Endothelial cell of umbilical vein (primary cell): Measurements from ENCODE around the gene DLX3. TPM values are rescaled to one million over a fixed set of nuclear protein-coding genes. Genes with fewer than 3 reads are reported as not detected.

ENCODE experiments used
- BruUV-seq: library from RNA; stranded (reverse); fragments of 400-500 nt; replicated peaks from 2 replicates; lab custom pipeline; 2021; lab: Mats Ljungman, UMichigan
- CTCF ChIA-PET: fragments of 300-600, 350-600 bp; sonication (Branson Sonifier 250); formaldehyde crosslinking; loops from one replicate; lab custom pipeline; 2021; ENCODE audit warnings: antibody characterized with exemption, inconsistent platforms; lab: Charles Lee
- POLR2A ChIA-PET: fragments of 300-600, 350-600 bp; sonication (Branson Sonifier 250); formaldehyde crosslinking; loops from one replicate; lab custom pipeline; 2021; ENCODE audit warnings: antibody characterized with exemption, inconsistent platforms; lab: Charles Lee
- DNase-seq: peaks from one replicate; pipeline ENCODE4 v3.0.0-alpha.2; 2011; ENCODE audit warnings: low read depth, low spot score
- FAIRE-seq: peaks from 2 replicates; lab custom pipeline; 2011; peaks lifted over from hg19 to GRCh38; lab: Jason Lieb, UNC
- H2AFZ ChIP-seq: 2 replicates; pipeline ENCODE4 v1.6.0; 2012; ENCODE audit warnings: low read depth, low read length, control low read depth, inconsistent platforms
- H3K27ac ChIP-seq: 2 replicates; pipeline ENCODE4 v1.5.1; 2011; ENCODE audit warnings: low read depth, mild to moderate bottlenecking, control low read depth, low read length, moderate library complexity; ENCODE audit not compliant: insufficient read depth
- H3K27me3 ChIP-seq, 2 experiments: 2 replicates each; pipeline versions ENCODE4 v1.6.0 to v1.6.1; 2011; ENCODE audit warnings: low read length in 2 of 2, mixed read lengths in 1 of 2; ENCODE audit not compliant: control insufficient read depth in 2 of 2, insufficient read depth in 2 of 2
- H3K36me3 ChIP-seq, 2 experiments: 2 replicates in 1 of 2; 3 replicates in 1 of 2; pipeline ENCODE4 v1.5.1; 2011; ENCODE audit warnings: low read length in 2 of 2, mild to moderate bottlenecking in 1 of 2, moderate library complexity in 1 of 2; ENCODE audit not compliant: control insufficient read depth in 2 of 2, insufficient read depth in 2 of 2; ENCODE audit errors: extremely low read depth in 1 of 2
- H3K4me1 ChIP-seq: 3 replicates; pipeline ENCODE4 v1.5.1; 2011; ENCODE audit warnings: mild to moderate bottlenecking, low read length; ENCODE audit not compliant: control insufficient read depth, insufficient read depth; ENCODE audit errors: extremely low read depth
- H3K4me2 ChIP-seq: 2 replicates; pipeline ENCODE4 v1.6.1; 2011; ENCODE audit warnings: low read length, control low read depth, mixed read lengths; ENCODE audit not compliant: insufficient read depth
- H3K4me3 ChIP-seq, 3 experiments: fragments of 200-600 bp in 1 of 3; sonication (generic), shearing (Covaris generic) in 1 of 3; replicated peaks in 1 of 3; 2 replicates each; pipeline ENCODE4 v1.5.1; 2011 to 2016; ENCODE audit warnings: control low read depth in 3 of 3, low read length in 3 of 3, mild to moderate bottlenecking in 2 of 3, inconsistent platforms in 1 of 3, low read depth in 1 of 3, moderate library complexity in 1 of 3; ENCODE audit not compliant: insufficient read depth in 1 of 3
- H3K79me2 ChIP-seq: 2 replicates; pipeline ENCODE4 v1.6.0; 2012; ENCODE audit warnings: low read length, inconsistent platforms; ENCODE audit not compliant: control insufficient read depth, insufficient read depth
- H3K9ac ChIP-seq: replicated peaks from 2 replicates; pipeline ENCODE3; 2011; ENCODE audit warnings: low read length, control low read depth; ENCODE audit not compliant: insufficient read depth; ENCODE audit errors: extremely low read depth
- H3K9me1 ChIP-seq: replicated peaks from 3 replicates; pipeline ENCODE4 v1.6.0; 2011; ENCODE audit warnings: mild to moderate bottlenecking, low read length; ENCODE audit not compliant: control insufficient read depth, insufficient read depth; ENCODE audit errors: extremely low read depth
- H3K9me3 ChIP-seq: replicated peaks from 2 replicates; pipeline ENCODE4 v1.5.1; 2012; ENCODE audit warnings: low read length, inconsistent platforms; ENCODE audit not compliant: control insufficient read depth, insufficient read depth
- H4K20me1 ChIP-seq: replicated peaks from 2 replicates; pipeline ENCODE3; 2011; ENCODE audit warnings: mild to moderate bottlenecking, low read length; ENCODE audit not compliant: control insufficient read depth, insufficient read depth; ENCODE audit errors: extremely low read depth
- CTCF ChIP-seq, 2 donors: IDR thresholded peaks; 1 replicate in 1 of 2; 2 replicates in 1 of 2; pipeline ENCODE4 v1.5.1; 2011; ENCODE audit warnings: low read length in 2 of 2, mild to moderate bottlenecking in 2 of 2, moderate library complexity in 2 of 2, control low read depth in 1 of 2, inconsistent platforms in 1 of 2, low read depth in 1 of 2; ENCODE audit not compliant: insufficient read depth in 1 of 2; ENCODE audit errors: extremely low read depth in 1 of 2
- EZH2 ChIP-seq: IDR thresholded peaks from 2 replicates; pipeline ENCODE4 v1.6.1; 2012; ENCODE audit warnings: borderline replicate concordance, low read depth, mild to moderate bottlenecking, moderate library complexity, low read length, inconsistent platforms; ENCODE audit not compliant: severe bottlenecking
- FOS ChIP-seq: IDR thresholded peaks from 2 replicates; pipeline ENCODE4 v1.6.1; 2011; ENCODE audit warnings: mild to moderate bottlenecking, low read length, moderate library complexity, borderline replicate concordance; ENCODE audit not compliant: insufficient read depth
- GATA2 ChIP-seq: IDR thresholded peaks from 2 replicates; pipeline ENCODE4 v1.7.0; 2011; ENCODE audit warnings: low read depth, mild to moderate bottlenecking, moderate library complexity, mixed read lengths, low read length; ENCODE audit not compliant: insufficient read length, insufficient read depth
- JUN ChIP-seq: IDR thresholded peaks from 2 replicates; pipeline ENCODE4 v1.6.1; 2011; ENCODE audit warnings: borderline replicate concordance, low read depth; ENCODE audit not compliant: insufficient read length, insufficient read depth
- MAX ChIP-seq: IDR thresholded peaks from 2 replicates; pipeline ENCODE4 v1.6.1; 2011; ENCODE audit not compliant: insufficient read depth, insufficient read length
- MYC ChIP-seq: IDR thresholded peaks from one replicate; pipeline ENCODE4 v1.6.1; 2011; ENCODE audit warnings: mild to moderate bottlenecking, low read depth, low read length
- POLR2A ChIP-seq: IDR thresholded peaks from 2 replicates; pipeline ENCODE4 v1.6.1; 2012; ENCODE audit warnings: low read depth, mild to moderate bottlenecking, control low read depth, low read length
- POLR2AphosphoS5 ChIP-seq: IDR thresholded peaks from 2 replicates; pipeline ENCODE4 v1.6.1; 2012; ENCODE audit warnings: low read depth, mild to moderate bottlenecking, control low read depth, low read length, moderate library complexity; ENCODE audit not compliant: insufficient read depth
- dilution Hi-C: fragments of 300-500 bp; cut with MboI; formaldehyde crosslinking; loops from one replicate; pipeline ENCODE4 v1.15.0; 2019; ENCODE audit warnings: low sequenced_read_pairs; ENCODE audit not compliant: extremely low pct_ligation_motif_present
- intact Hi-C: fragments of 100-400 bp; cut with micrococcal nuclease; formaldehyde crosslinking; loops from one replicate; pipeline ENCODE4 v1.10.0; 2022
- polyA plus RNA-seq, 4 experiments: library from polyadenylated mRNA; depleted of rRNA in 3 of 4; stranded (reverse) in 3 of 4; unstranded in 1 of 4; fragments of >200 nt; gene quantifications; 2 replicates each; pipeline versions ENCODE4 v1.2.1 to v1.2.3, GENCODE V29; 2011 to 2012; ENCODE audit warnings: missing spikeins in 1 of 4
- total RNA-seq: library from RNA; stranded (reverse); gene quantifications from 2 replicates; pipeline ENCODE4 v1.2.3, GENCODE V29; 2021

DLX3 gene
- total and polyA plus RNA-seq, 2 donors (not counting 3 experiments of a cell fraction or from before 2014, with no cell fraction given): not detected

- Histone ChIP-seq H3K4me3 (no peak overlapping the region), H3K9me3 (no peaks in the 10 kb centered on the region), H3K9me1 (no peaks in the 10 kb centered on the region), H3K79me2 (no peaks in the 10 kb centered on the region), H3K36me3 (no peaks in the 10 kb centered on the region), H3K4me1 (no peaks in the 10 kb centered on the region), H3K27me3 (peaks cover 73 to 78% of the 10 kb centered on the region in 2 experiments), H3K9ac (no peak overlapping the region), H3K4me2 (no peak overlapping the region), H4K20me1 (no peaks in the 10 kb centered on the region), H2AFZ (no peak overlapping the region), H3K27ac (no peak overlapping the region)
- CTCF ChIA-PET: interaction anchor here (1.2 to 1.4 kb wide), 2 partner anchors 23 kb away, joined by 3 to 6 read pairs; no protein-coding TSS in a partner anchor
- dilution Hi-C loops (no loop called here), intact Hi-C loops (no loop called here)
- no TSS peak for BruUV-seq
- DNase-seq (no peak), FAIRE-seq (no peak)
- POLR2A ChIA-PET: no interaction called here
- TF ChIP-seq CTCF (IDR thresholded peaks at IDR 0.05; ENCODE audit: extremely low read depth in 1 of 2, insufficient read depth in 1 of 2, low read depth in 1 of 2, low read length in 2 of 2) (no peak), MAX (no peak), MYC (no peak), POLR2A (no peak), FOS (no peak), EZH2 (no peak), POLR2AphosphoS5 (no peak), GATA2 (no peak), JUN (no peak)
Measured at GRCh38 chr17:49975531-49975930, 19.5 kb downstream of the DLX3 start.
